Heart right ventricle (tissue), 16 donors: ENCODE measurements around the gene CRYBB1. TPM values are rescaled to one million over a fixed set of nuclear protein-coding genes. Genes with fewer than 3 reads are reported as not detected.
A peak's percentile ranks its signal among the peaks of the same experiment; 100 is the strongest.

Source experiments
- ATAC-seq, 8 donors: fragments of 200-7000 bp; cut with Tn5 transposase; one replicate each; pipeline ENCODE4 v1.9.1; 2020; ENCODE audit warnings: mild to moderate bottlenecking in 8 of 8, moderate library complexity in 8 of 8, moderate number of reproducible peaks in 1 of 8
- DNase-seq, 2 donors: peaks; one replicate each; pipeline ENCODE4 v3.0.0-alpha.2; 2020
- H3K27ac ChIP-seq, 10 donors: fragments of 200-600 bp; sonication (generic) in 2 of 10; one replicate each; pipeline versions ENCODE4 v1.5.0 to v1.8.0; 2020 to 2022; ENCODE audit warnings: mild to moderate bottlenecking in 3 of 10
- H3K27me3 ChIP-seq, 7 donors: fragments of 200-600 bp; one replicate each; pipeline ENCODE4 v1.8.0; 2021 to 2022; ENCODE audit warnings: mild to moderate bottlenecking in 2 of 7
- H3K36me3 ChIP-seq, 9 donors: fragments of 200-600 bp; sonication (generic) in 1 of 9; one replicate each; pipeline versions ENCODE4 v1.5.0 to v1.8.0; 2020 to 2022; ENCODE audit warnings: mild to moderate bottlenecking in 2 of 9
- H3K4me1 ChIP-seq, 9 donors: fragments of 200-600 bp; sonication (generic) in 1 of 9; one replicate each; pipeline versions ENCODE4 v1.5.0 to v1.8.0; 2020 to 2022; ENCODE audit warnings: mild to moderate bottlenecking in 4 of 9
- H3K4me3 ChIP-seq, 10 donors: fragments of 200-600 bp; sonication (generic) in 2 of 10; one replicate each; pipeline versions ENCODE4 v1.5.0 to v1.8.0; 2020 to 2022; ENCODE audit warnings: mild to moderate bottlenecking in 7 of 10, moderate library complexity in 2 of 10
- H3K9me3 ChIP-seq, 11 donors: fragments of 200-600 bp in 10 of 11; sonication (generic) in 2 of 11; one replicate each; pipeline versions ENCODE4 v1.5.0 to v1.8.0; 2013 to 2022; ENCODE audit warnings: mild to moderate bottlenecking in 2 of 11, control low read depth in 1 of 11, moderate library complexity in 1 of 11
- WGBS, 2 donors: extraction: QIAGEN DNeasy Blood & Tissue Kit; methylation state at CpG; one replicate each; pipeline ENCODE4 v1.1.7; 2013; ENCODE audit warnings: inconsistent platforms in 1 of 2; 5-methylcytosine and 5-hydroxymethylcytosine counted together
- intact Hi-C, 10 donors: fragments of 100-400 bp; cut with DNase I; formaldehyde crosslinking; loops; one replicate each; pipeline versions ENCODE4 v1.11.1 to v1.14.2; 2022
- polyA plus RNA-seq, 2 donors: library from polyadenylated mRNA; stranded (reverse); fragments of 200-250 nt; gene quantifications; one replicate each; pipeline ENCODE4 v1.2.3, GENCODE V29; 2013
- total RNA-seq, 10 donors: library from RNA; stranded (reverse); fragmentation: NEBNext Ultra II Directional in 3 of 10; extraction: Animal tissue kit (Norgen Biotek cat#: 25700) in 3 of 10; gene quantifications; one replicate each; pipeline versions ENCODE4 v1.2.1 to v1.2.4, GENCODE V29; 2021 to 2023
- TF ChIP-seq, protein P1 (sequence below), 9 donors: fragments of 200-600 bp; sonication (generic) in 2 of 9; IDR thresholded peaks; one replicate each; pipeline versions ENCODE4 v1.5.0 to v1.8.0; 2021 to 2022; ENCODE audit warnings: antibody characterized with exemption in 9 of 9, mild to moderate bottlenecking in 5 of 9, moderate library complexity in 1 of 9
- donor health status: Arrhythmogenic right ventricular cardiomyopathy.
- donor health status: ischemic (EF 13 %, LVEDD 7.1; RV severe dilation, severe dysfunction).
- donor health status: healthy with polysubstance abuse.
- donor health status: DM: no; HTN: yes; CAD: no.
- donor health status: DM: no; HTN: no; CAD: no.
- donor health status: ischemic (EF 25% LVEDD 6.9; RV normal size, moderate dysfunction).
- donor health status: ischemic (EF 25% LVEDD 5.7; RV mildly dilated, moderate dysfunction).
- donor health status: healthy.
- donor health status: DM: yes; HTN: yes; CAD: no.
- donor health status: Ischemic cardiomyopathy.
- donor health status: ischemic (EF 35%, LVEDD 5.7; RV mildly dilated, moderate dysfunction).
- donor health status: nonischemic (EF 11% LVEDD 7.7; RV severe dilation, severe dysfunction).
- donor health status: DM: yes; HTN: yes; CAD: no.
- donor health status: PGD.
- donor health status: ischemic (EF 29% LVEDD 5.4; RV normal size, mild dysfunction).
- donor health status: nonischemic (EF 23%, LVEDD 6.1; RV moderate dilation, normal function).

CRYBB1 gene
- total and polyA plus RNA-seq, 12 donors, result 0.24 to 2.5 (median 0.56) TPM; not detected in 3

DNA sequence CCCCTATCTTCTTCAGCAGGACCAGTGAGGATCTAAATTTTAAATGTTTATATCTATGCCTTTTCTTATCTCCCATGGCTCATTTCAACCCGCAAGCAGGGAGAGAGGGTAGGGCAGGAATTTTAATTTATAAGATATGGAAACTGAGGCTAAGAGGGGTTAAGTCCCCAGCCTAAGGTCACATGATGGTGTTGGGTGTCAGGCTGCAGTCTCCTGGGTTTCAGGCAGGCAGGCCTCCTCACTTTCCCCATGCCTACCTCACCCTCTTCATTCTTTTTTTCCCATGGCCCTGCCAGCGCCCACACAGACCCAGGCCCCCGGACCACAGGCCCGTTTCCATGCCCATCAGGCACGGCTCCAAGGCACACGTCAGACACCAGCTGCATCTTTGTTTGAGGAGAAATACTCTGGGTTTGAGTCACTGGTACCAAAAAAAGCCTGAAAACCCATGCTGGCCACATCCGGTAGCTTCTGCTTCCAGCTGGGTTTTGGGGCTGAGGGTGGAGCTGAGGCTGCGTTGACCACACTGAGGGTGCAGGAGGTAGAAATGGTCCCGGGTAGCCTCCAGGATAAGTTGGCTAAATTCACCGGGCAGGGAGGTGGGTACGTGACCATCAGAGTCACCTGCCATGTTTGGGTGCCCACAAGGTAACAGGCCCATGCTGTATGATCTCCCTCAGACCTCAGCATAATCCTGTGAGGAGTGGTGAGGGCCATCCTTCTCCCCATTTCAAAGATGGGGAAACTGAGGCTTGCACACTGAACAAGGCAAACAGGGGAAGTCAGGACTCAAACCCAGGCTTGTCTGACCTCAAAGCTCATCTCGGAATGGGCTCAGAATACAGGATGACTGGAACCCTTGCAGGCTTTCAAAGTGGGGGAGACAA is 7.5 kb downstream of the CRYBB1 start:
- Histone ChIP-seq H3K36me3 (no peaks in the 10 kb centered on the region), H3K4me3 (no peak overlapping the region), H3K4me1 (peaks cover 0 to 14% (median 0%) of the 10 kb centered on the region in 9 donors), H3K27ac (peak overlapping the region in 1 of 10 donors; percentile 47), H3K9me3 (no peaks in the 10 kb centered on the region), H3K27me3 (peaks cover 0 to 29% (median 11%) of the 10 kb centered on the region in 7 donors)
- ATAC-seq (peak in 6 of 8 donors; percentile 42 to 67 (median 50)), DNase-seq (peak; percentile 21 to 32)
- TF ChIP-seq, protein P1, sequence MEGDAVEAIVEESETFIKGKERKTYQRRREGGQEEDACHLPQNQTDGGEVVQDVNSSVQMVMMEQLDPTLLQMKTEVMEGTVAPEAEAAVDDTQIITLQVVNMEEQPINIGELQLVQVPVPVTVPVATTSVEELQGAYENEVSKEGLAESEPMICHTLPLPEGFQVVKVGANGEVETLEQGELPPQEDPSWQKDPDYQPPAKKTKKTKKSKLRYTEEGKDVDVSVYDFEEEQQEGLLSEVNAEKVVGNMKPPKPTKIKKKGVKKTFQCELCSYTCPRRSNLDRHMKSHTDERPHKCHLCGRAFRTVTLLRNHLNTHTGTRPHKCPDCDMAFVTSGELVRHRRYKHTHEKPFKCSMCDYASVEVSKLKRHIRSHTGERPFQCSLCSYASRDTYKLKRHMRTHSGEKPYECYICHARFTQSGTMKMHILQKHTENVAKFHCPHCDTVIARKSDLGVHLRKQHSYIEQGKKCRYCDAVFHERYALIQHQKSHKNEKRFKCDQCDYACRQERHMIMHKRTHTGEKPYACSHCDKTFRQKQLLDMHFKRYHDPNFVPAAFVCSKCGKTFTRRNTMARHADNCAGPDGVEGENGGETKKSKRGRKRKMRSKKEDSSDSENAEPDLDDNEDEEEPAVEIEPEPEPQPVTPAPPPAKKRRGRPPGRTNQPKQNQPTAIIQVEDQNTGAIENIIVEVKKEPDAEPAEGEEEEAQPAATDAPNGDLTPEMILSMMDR (IDR thresholded peaks at IDR 0.05), result no peak
- intact Hi-C loops, result no loop called here
- 68 to 77% methylated on average over 12 of the region's 12 CpGs for WGBS, 2 donors

DNA sequence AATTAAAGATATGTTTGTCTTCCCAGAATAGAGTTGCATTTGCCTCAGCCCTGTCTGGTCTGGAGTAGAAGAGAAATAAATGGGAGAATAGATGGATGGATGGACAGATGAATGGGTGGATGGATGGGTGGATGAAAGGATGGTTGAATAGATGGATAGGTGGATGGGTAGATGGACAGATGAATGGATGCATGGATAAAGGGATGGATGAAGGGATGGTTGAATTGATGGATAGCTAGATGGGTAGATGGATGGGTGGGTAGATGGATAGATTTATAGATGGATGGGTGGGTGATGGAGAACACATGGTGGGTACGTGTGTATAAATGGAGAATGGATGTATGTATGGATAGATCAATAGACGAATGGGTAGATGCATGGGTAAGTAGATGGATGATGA is 8.5 kb downstream of the CRYBB1 start:
- H3K4me3 ChIP-seq, result no peak overlapping the region
- H3K4me1 ChIP-seq, result peaks cover 0 to 14% (median 0%) of the 10 kb centered on the region in 9 donors
- no peaks in the 10 kb centered on the region for H3K9me3 ChIP-seq
- DNase-seq (no peak), ATAC-seq (no peak)
- peaks cover 0 to 19% (median 4%) of the 10 kb centered on the region in 7 donors for H3K27me3 ChIP-seq
- WGBS, 2 donors, result 90 to 92% methylated on average over 2 of the region's 2 CpGs
- TF ChIP-seq, protein P1 (IDR thresholded peaks at IDR 0.05), result no peak
- H3K36me3 ChIP-seq, result no peaks in the 10 kb centered on the region
- intact Hi-C loops, result no loop called here
- H3K27ac ChIP-seq, result no peak overlapping the region

DNA sequence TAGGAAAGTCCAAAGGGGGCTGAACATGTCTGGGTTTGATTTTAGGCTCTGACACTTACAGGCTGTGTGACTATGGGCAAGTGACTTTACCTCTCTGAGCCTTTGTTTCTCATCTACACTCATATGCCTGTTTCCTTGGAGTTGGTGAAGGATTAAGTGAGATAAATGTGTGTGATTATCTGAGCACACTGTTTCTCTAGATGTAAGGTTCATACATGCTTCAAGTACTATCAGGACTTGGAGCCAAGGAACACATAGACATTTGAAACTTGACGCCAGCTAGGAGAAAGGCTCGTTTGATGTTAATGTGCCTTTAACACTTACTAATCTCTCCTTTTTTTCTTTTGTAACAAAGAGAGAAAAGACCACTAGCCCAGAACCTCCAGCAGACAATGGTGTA is 9.7 kb downstream of the CRYBB1 start:
- no peak for DNase-seq
- intact Hi-C loops, result no loop called here
- peaks cover 0 to 11% (median 0%) of the 10 kb centered on the region in 7 donors for H3K27me3 ChIP-seq
- peaks cover 0 to 14% (median 0%) of the 10 kb centered on the region in 9 donors for H3K4me1 ChIP-seq
- no peak overlapping the region for H3K27ac ChIP-seq
- ATAC-seq, result no peak
- TF ChIP-seq, protein P1 (IDR thresholded peaks at IDR 0.05), result no peak
- H3K9me3 ChIP-seq, result no peaks in the 10 kb centered on the region
- 33% methylated on average over 2 of the region's 2 CpGs for WGBS, 2 donors
- H3K36me3 ChIP-seq, result no peaks in the 10 kb centered on the region
- H3K4me3 ChIP-seq, result no peak overlapping the region

DNA sequence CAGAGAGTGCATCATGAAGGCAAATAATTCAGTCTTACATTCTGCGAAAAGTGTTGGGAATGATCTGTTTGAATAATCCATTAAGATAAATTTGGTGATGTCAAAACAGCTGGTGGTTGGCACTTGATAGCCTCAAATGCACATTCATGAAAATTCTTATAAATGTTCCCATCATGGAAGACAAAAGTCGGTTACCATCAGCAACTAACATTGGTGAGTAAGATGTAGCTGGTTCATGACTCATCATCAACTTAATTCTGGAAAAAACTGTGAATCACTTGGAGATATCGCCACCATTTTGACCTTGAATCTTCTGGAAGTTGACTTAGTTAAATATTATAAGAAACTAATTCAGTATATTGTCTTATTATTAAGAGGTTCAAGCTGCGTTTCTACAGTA is 11.2 kb downstream of the CRYBB1 start:
- Histone ChIP-seq H3K4me1 (peaks cover 0 to 14% (median 0%) of the 10 kb centered on the region in 9 donors), H3K27ac (no peak overlapping the region), H3K9me3 (no peaks in the 10 kb centered on the region), H3K4me3 (no peak overlapping the region), H3K27me3 (peaks cover 0 to 3% (median 0%) of the 10 kb centered on the region in 7 donors), H3K36me3 (no peaks in the 10 kb centered on the region)
- TF ChIP-seq, protein P1 (IDR thresholded peaks at IDR 0.05), result no peak
- 90 to 96% methylated on average over 4 of the region's 4 CpGs for WGBS, 2 donors
- ATAC-seq (no peak), DNase-seq (no peak)
- intact Hi-C loops, result no loop called here
